ENCODE data around the gene JAK1.
A peak's percentile ranks its signal among the peaks of the same experiment; 100 is the strongest.

JAK1 gene

DNA sequence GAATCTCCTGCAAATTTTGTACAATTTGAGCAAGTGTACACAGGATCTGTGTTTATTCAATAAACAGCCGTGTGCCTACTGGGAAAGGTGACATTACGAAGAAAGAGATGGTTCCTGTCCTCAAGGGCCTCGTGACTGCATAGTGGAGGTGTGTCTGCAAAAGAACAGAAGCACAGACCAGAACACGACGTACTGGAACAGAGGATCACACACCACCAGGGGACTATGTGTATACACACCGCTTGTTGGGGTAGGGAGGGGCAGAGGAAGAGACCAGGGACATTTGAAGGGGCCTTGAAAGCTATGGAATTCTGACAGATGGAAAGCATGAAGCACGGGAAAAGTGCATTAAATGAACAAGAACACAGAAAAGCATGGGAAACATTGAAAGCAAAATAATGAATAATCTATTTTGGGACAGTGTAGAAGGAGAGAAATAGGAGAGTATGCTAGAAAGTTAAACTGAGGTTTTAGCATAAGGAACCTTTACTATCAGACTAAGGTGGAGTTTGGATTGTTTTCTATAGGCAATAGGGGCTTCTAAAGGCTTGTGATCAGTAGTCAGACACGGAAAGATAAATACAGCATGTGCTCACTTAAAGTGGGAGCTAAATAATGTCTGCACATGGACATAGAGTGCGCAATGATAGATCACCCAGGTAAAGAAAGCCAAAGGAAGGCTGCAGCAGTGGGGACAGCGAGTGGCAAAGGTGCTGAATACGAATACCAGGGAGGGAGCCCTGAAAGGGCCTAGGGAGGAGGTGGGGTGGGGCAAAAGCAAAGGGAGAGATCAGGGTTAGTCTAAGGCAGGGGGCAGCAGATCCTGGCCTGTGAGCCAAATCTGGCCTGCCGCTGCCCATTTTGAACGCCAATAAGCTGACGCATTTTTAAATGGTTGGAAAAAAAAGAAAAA lies 11.0 kb downstream of the JAK1 start:
- Histone ChIP-seq H4K8ac (ENCODE audit: low read length) (no peak overlapping the region), H3K4me1 (ENCODE audit: control insufficient read depth, insufficient read depth, low read depth, low read length) (peaks cover 11% of the 10 kb centered on the region), H2BK12ac (ENCODE audit: low read length in 2 of 2) (peak overlapping the region in 1 of 2 experiments; percentile 31), H3K79me1 (replicated peaks; ENCODE audit: low read length, poor library complexity, severe bottlenecking) (peaks cover 19% of the 10 kb centered on the region), H3K23ac (ENCODE audit: low read length in 2 of 2) (no peak overlapping the region), H3K9me3 (ENCODE audit: control insufficient read depth, low read length) (no peaks in the 10 kb centered on the region), H3K4ac (ENCODE audit: low read depth in 1 of 2, low read length in 2 of 2) (peak overlapping the region in 1 of 2 experiments; percentile 26), H4K91ac (ENCODE audit: low read length) (no peak overlapping the region), H2AFZ (ENCODE audit: low read depth, low read length) (no peak overlapping the region), H3K4me2 (ENCODE audit: low read length, poor library complexity, severe bottlenecking) (peak overlapping the region; percentile 33), H3K27ac (ENCODE audit: low read length, poor library complexity, severe bottlenecking) (no peak overlapping the region), H2BK120ac (ENCODE audit: low read depth, low read length) (no peak overlapping the region), H2BK15ac (ENCODE audit: low read depth, poor library complexity, severe bottlenecking) (no peak overlapping the region), H3K14ac (ENCODE audit: low read length in 2 of 2) (peak overlapping the region in 1 of 2 experiments; percentile 89), H3K36me3 (ENCODE audit: control insufficient read depth in 1 of 2, insufficient read depth in 2 of 2, low read depth in 1 of 2, low read length in 2 of 2) (no peaks in the 10 kb centered on the region), H3K27me3 (ENCODE audit: control insufficient read depth in 1 of 2, insufficient read depth in 1 of 2, low read length in 2 of 2) (no peaks in the 10 kb centered on the region), H2AK5ac (ENCODE audit: low read length, severe bottlenecking) (no peak overlapping the region), H3K4me3 (ENCODE audit: insufficient read depth in 1 of 2, low read depth in 1 of 2, low read length in 2 of 2) (no peak overlapping the region), H2BK5ac (ENCODE audit: low read depth, low read length, poor library complexity, severe bottlenecking) (no peak overlapping the region), H3K9ac (ENCODE audit: low read length) (no peak overlapping the region), H3K18ac (ENCODE audit: low read depth in 1 of 2, low read length in 2 of 2) (no peak overlapping the region)
- DNase-seq = no peak
- WGBS = 69% methylated on average over 14 of the region's 14 CpGs

DNA sequence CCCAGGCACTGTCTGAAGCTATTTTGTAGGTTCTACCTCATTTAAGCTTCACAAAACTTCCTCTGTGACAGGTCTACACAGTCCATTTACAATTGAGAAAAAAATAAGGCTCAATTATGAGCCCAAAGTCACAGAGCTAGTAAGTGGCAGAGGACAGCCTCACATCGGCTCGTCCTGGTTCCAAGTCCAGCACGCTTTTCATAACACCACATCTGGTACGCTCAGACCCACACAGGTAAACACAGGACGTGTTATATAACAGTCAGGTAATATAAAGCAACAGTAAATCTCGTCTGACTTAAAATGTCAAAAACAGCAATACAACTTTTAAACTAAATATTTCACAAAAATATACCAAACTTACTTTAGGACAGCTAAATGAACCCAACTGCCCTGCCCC lies 13.1 kb downstream of the JAK1 start:
- H3K4me2 ChIP-seq (ENCODE audit: low read length, poor library complexity, severe bottlenecking) = no peak overlapping the region
- H2AK5ac ChIP-seq (ENCODE audit: low read length, severe bottlenecking) = no peak overlapping the region
- DNase-seq = no peak
- no peak overlapping the region for H2BK15ac ChIP-seq (ENCODE audit: low read depth, poor library complexity, severe bottlenecking)
- H3K27me3 ChIP-seq (ENCODE audit: control insufficient read depth in 1 of 2, insufficient read depth in 1 of 2, low read length in 2 of 2) = no peaks in the 10 kb centered on the region
- no peak overlapping the region for H3K14ac ChIP-seq (ENCODE audit: low read length in 2 of 2)
- no peak overlapping the region for H3K23ac ChIP-seq (ENCODE audit: low read length in 2 of 2)
- no peaks in the 10 kb centered on the region for H3K36me3 ChIP-seq (ENCODE audit: control insufficient read depth in 1 of 2, insufficient read depth in 2 of 2, low read depth in 1 of 2, low read length in 2 of 2)
- H3K4ac ChIP-seq (ENCODE audit: low read depth in 1 of 2, low read length in 2 of 2) = no peak overlapping the region
- no peak overlapping the region for H3K27ac ChIP-seq (ENCODE audit: low read length, poor library complexity, severe bottlenecking)
- 79% methylated on average over 6 of the region's 6 CpGs for WGBS
- H4K8ac ChIP-seq (ENCODE audit: low read length) = no peak overlapping the region
- H3K9me3 ChIP-seq (ENCODE audit: control insufficient read depth, low read length) = no peaks in the 10 kb centered on the region
- no peak overlapping the region for H3K9ac ChIP-seq (ENCODE audit: low read length)
- H2BK5ac ChIP-seq (ENCODE audit: low read depth, low read length, poor library complexity, severe bottlenecking) = no peak overlapping the region
- H3K4me1 ChIP-seq (ENCODE audit: control insufficient read depth, insufficient read depth, low read depth, low read length) = peaks cover 12% of the 10 kb centered on the region
- H3K18ac ChIP-seq (ENCODE audit: low read depth in 1 of 2, low read length in 2 of 2) = no peak overlapping the region
- H2AFZ ChIP-seq (ENCODE audit: low read depth, low read length) = no peak overlapping the region
- peaks cover 17% of the 10 kb centered on the region for H3K79me1 ChIP-seq (replicated peaks; ENCODE audit: low read length, poor library complexity, severe bottlenecking)
- no peak overlapping the region for H2BK120ac ChIP-seq (ENCODE audit: low read depth, low read length)
- H3K4me3 ChIP-seq (ENCODE audit: insufficient read depth in 1 of 2, low read depth in 1 of 2, low read length in 2 of 2) = no peak overlapping the region
- no peak overlapping the region for H2BK12ac ChIP-seq (ENCODE audit: low read length in 2 of 2)
- no peak overlapping the region for H4K91ac ChIP-seq (ENCODE audit: low read length)

DNA sequence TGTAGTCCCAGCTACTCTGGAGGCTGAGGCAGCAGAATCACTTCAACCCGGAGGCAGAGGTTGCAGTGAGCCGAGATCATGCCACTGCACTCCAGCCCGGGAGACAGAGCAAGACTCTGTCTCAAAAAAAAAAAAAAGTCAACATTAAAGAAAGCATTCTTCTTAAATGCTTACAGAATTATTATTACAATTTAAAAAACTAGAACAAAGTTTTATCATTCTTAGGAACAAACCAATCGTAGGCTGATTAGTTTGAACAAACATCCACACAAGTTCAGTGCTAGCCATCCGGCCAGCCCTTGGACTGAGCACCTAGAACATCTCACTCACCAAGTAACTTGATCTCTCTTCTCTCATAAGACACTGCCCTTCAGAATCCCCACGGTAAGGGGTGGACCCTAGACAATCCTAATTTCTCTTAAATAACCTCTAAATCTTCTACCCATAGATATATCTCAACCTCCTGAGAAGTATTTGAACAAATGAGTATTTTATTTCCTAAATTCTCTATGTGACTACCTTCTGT lies 16.0 kb downstream of the JAK1 start:
- Histone ChIP-seq H3K79me1 (replicated peaks; ENCODE audit: low read length, poor library complexity, severe bottlenecking) (peaks cover 11% of the 10 kb centered on the region), H3K9me3 (ENCODE audit: control insufficient read depth, low read length) (no peaks in the 10 kb centered on the region), H2AK5ac (ENCODE audit: low read length, severe bottlenecking) (no peak overlapping the region), H2BK12ac (ENCODE audit: low read length in 2 of 2) (no peak overlapping the region), H2BK120ac (ENCODE audit: low read depth, low read length) (no peak overlapping the region), H4K91ac (ENCODE audit: low read length) (no peak overlapping the region), H3K18ac (ENCODE audit: low read depth in 1 of 2, low read length in 2 of 2) (no peak overlapping the region), H2BK5ac (ENCODE audit: low read depth, low read length, poor library complexity, severe bottlenecking) (no peak overlapping the region), H3K9ac (ENCODE audit: low read length) (no peak overlapping the region), H3K23ac (ENCODE audit: low read length in 2 of 2) (no peak overlapping the region), H2AFZ (ENCODE audit: low read depth, low read length) (no peak overlapping the region), H2BK15ac (ENCODE audit: low read depth, poor library complexity, severe bottlenecking) (no peak overlapping the region), H3K4me3 (ENCODE audit: insufficient read depth in 1 of 2, low read depth in 1 of 2, low read length in 2 of 2) (no peak overlapping the region), H3K4me2 (ENCODE audit: low read length, poor library complexity, severe bottlenecking) (no peak overlapping the region), H3K4ac (ENCODE audit: low read depth in 1 of 2, low read length in 2 of 2) (no peak overlapping the region), H3K27me3 (ENCODE audit: control insufficient read depth in 1 of 2, insufficient read depth in 1 of 2, low read length in 2 of 2) (no peaks in the 10 kb centered on the region), H3K36me3 (ENCODE audit: control insufficient read depth in 1 of 2, insufficient read depth in 2 of 2, low read depth in 1 of 2, low read length in 2 of 2) (no peaks in the 10 kb centered on the region), H3K14ac (ENCODE audit: low read length in 2 of 2) (no peak overlapping the region), H3K27ac (ENCODE audit: low read length, poor library complexity, severe bottlenecking) (no peak overlapping the region), H4K8ac (ENCODE audit: low read length) (no peak overlapping the region), H3K4me1 (ENCODE audit: control insufficient read depth, insufficient read depth, low read depth, low read length) (peaks cover 4% of the 10 kb centered on the region)
- DNase-seq = no peak
- 90% methylated on average over 4 of the region's 6 CpGs for WGBS

DNA sequence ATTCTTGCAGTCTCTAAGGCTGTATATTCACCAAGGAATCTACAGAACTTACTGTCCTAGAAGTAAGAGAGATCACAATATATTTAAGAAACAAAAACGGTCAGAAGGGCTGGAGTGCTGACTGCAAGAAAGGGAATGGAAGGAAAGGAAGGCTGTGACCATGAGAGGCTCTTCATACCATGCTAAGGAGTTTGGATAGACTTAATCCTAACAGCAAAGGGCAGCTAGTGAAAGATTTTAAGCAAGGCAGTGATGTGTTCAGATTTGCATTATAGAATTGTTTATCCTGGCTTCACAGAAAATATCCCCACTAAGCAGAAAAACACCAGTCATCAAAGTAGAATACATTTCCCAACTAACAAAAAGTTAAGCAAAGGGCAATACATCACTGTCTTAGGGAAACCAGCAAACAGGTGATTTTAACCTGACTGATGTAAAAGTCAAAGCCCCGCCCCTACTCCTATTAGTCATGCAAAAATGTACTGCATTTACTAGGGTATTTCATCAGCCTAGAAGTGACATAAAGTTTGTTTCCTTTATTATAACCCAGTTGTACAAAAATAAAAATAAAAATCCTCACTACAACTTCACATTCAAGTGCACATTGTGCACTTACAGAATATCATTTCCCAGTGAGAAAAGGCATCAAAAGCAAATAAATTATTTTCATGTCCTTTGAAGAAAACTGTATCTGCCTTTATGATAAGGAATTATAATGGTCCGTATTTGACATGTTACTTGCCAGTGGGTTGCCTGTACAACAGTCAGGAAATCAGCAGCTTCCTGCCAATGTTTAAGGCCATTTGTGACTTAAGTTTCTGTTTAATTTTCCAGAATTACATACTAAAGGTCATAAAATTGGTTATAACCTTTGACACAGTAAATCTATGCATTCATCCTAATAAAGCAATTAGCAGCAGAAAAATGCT lies 17.2 kb downstream of the JAK1 start:
- no peaks in the 10 kb centered on the region for H3K27me3 ChIP-seq (ENCODE audit: control insufficient read depth in 1 of 2, insufficient read depth in 1 of 2, low read length in 2 of 2)
- H3K23ac ChIP-seq (ENCODE audit: low read length in 2 of 2) = no peak overlapping the region
- no peaks in the 10 kb centered on the region for H3K36me3 ChIP-seq (ENCODE audit: control insufficient read depth in 1 of 2, insufficient read depth in 2 of 2, low read depth in 1 of 2, low read length in 2 of 2)
- no peak overlapping the region for H3K4ac ChIP-seq (ENCODE audit: low read depth in 1 of 2, low read length in 2 of 2)
- H3K79me1 ChIP-seq (replicated peaks; ENCODE audit: low read length, poor library complexity, severe bottlenecking) = peaks cover 10% of the 10 kb centered on the region
- no peak overlapping the region for H4K91ac ChIP-seq (ENCODE audit: low read length)
- H2AFZ ChIP-seq (ENCODE audit: low read depth, low read length) = no peak overlapping the region
- no peak overlapping the region for H3K9ac ChIP-seq (ENCODE audit: low read length)
- DNase-seq = no peak
- H2BK15ac ChIP-seq (ENCODE audit: low read depth, poor library complexity, severe bottlenecking) = no peak overlapping the region
- no peak overlapping the region for H2BK120ac ChIP-seq (ENCODE audit: low read depth, low read length)
- no peak overlapping the region for H3K18ac ChIP-seq (ENCODE audit: low read depth in 1 of 2, low read length in 2 of 2)
- no peak overlapping the region for H4K8ac ChIP-seq (ENCODE audit: low read length)
- H3K4me1 ChIP-seq (ENCODE audit: control insufficient read depth, insufficient read depth, low read depth, low read length) = peaks cover 3% of the 10 kb centered on the region
- H3K9me3 ChIP-seq (ENCODE audit: control insufficient read depth, low read length) = no peaks in the 10 kb centered on the region
- H2AK5ac ChIP-seq (ENCODE audit: low read length, severe bottlenecking) = no peak overlapping the region
- 83% methylated on average over 2 of the region's 3 CpGs for WGBS
- no peak overlapping the region for H2BK5ac ChIP-seq (ENCODE audit: low read depth, low read length, poor library complexity, severe bottlenecking)
- H2BK12ac ChIP-seq (ENCODE audit: low read length in 2 of 2) = no peak overlapping the region
- H3K27ac ChIP-seq (ENCODE audit: low read length, poor library complexity, severe bottlenecking) = no peak overlapping the region
- no peak overlapping the region for H3K4me3 ChIP-seq (ENCODE audit: insufficient read depth in 1 of 2, low read depth in 1 of 2, low read length in 2 of 2)
- no peak overlapping the region for H3K14ac ChIP-seq (ENCODE audit: low read length in 2 of 2)
- H3K4me2 ChIP-seq (ENCODE audit: low read length, poor library complexity, severe bottlenecking) = no peak overlapping the region

Data from mesenchymal stem cell (in vitro differentiated cells and primary cell).